ENCODE measurements around the gene TECPR2. TPM values are rescaled to one million over a fixed set of nuclear protein-coding genes. Genes with fewer than 3 reads are reported as not detected.

Gene TECPR2
- total and polyA plus RNA-seq, 10 of the 15 experiments (the other 5 are each of a cell fraction or from before 2014, with no cell fraction given) = 0.15 to 10.0 (median 3.0) TPM

GRCh38 chr14:102353126-102353619 lies 9.6 kb upstream of the TECPR2 start:
- BruUV-seq (replicated peaks) = no TSS peak
- TF ChIP-seq EP300 (IDR thresholded peaks at IDR 0.05; ENCODE audit: borderline replicate concordance in 1 of 2, control insufficient read depth in 1 of 2, low read depth in 2 of 2, low read length in 2 of 2) (no peak), EGR1 (IDR thresholded peaks at IDR 0.05; ENCODE audit: borderline replicate concordance in 1 of 2, low read depth in 2 of 2, low read length in 2 of 2) (no peak), YBX1 (IDR thresholded peaks at IDR 0.05) (no peak), STAT3 (IDR thresholded peaks at IDR 0.05; ENCODE audit: low read depth, low read length) (no peak), NFIC (IDR thresholded peaks at IDR 0.05; ENCODE audit: low read depth, low read length) (no peak), MLLT1 (IDR thresholded peaks at IDR 0.05) (no peak), RCOR1 (conservative IDR thresholded peaks at IDR 0.05; ENCODE audit: low read depth, low read length) (no peak), SIN3A (IDR thresholded peaks at IDR 0.05; ENCODE audit: low read depth, low read length) (no peak), MEF2B (IDR thresholded peaks at IDR 0.05; ENCODE audit: partially characterized antibody, poor library complexity, severe bottlenecking) (no peak), ZNF384 (IDR thresholded peaks at IDR 0.05; ENCODE audit: borderline replicate concordance, low read depth, low read length) (no peak), ZNF217 (IDR thresholded peaks at IDR 0.05) (no peak), KLF5 (IDR thresholded peaks at IDR 0.05; ENCODE audit: partially characterized antibody) (no peak), NFYA (IDR thresholded peaks at IDR 0.05; ENCODE audit: borderline replicate concordance, low read depth, low read length) (no peak), RAD21 (IDR thresholded peaks at IDR 0.05; ENCODE audit: insufficient read depth, low read depth, low read length) (no peak)
- TF ChIP-seq, protein P1, sequence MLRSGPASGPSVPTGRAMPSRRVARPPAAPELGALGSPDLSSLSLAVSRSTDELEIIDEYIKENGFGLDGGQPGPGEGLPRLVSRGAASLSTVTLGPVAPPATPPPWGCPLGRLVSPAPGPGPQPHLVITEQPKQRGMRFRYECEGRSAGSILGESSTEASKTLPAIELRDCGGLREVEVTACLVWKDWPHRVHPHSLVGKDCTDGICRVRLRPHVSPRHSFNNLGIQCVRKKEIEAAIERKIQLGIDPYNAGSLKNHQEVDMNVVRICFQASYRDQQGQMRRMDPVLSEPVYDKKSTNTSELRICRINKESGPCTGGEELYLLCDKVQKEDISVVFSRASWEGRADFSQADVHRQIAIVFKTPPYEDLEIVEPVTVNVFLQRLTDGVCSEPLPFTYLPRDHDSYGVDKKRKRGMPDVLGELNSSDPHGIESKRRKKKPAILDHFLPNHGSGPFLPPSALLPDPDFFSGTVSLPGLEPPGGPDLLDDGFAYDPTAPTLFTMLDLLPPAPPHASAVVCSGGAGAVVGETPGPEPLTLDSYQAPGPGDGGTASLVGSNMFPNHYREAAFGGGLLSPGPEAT (IDR thresholded peaks at IDR 0.05; ENCODE audit: low read depth) = no peak
- TF ChIP-seq, protein P2, sequence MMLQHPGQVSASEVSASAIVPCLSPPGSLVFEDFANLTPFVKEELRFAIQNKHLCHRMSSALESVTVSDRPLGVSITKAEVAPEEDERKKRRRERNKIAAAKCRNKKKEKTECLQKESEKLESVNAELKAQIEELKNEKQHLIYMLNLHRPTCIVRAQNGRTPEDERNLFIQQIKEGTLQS (IDR thresholded peaks at IDR 0.05; ENCODE audit: borderline replicate concordance, extremely low read depth, low read depth, low read length) = no peak
- TF ChIP-seq, protein P3, sequence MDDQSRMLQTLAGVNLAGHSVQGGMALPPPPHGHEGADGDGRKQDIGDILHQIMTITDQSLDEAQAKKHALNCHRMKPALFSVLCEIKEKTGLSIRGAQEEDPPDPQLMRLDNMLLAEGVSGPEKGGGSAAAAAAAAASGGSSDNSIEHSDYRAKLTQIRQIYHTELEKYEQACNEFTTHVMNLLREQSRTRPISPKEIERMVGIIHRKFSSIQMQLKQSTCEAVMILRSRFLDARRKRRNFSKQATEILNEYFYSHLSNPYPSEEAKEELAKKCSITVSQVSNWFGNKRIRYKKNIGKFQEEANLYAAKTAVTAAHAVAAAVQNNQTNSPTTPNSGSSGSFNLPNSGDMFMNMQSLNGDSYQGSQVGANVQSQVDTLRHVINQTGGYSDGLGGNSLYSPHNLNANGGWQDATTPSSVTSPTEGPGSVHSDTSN (IDR thresholded peaks at IDR 0.05; ENCODE audit: insufficient replicate concordance, low read depth, low read length) = no peak
- in situ Hi-C loops (cut with MboI) = no loop called here
- H2AFZ ChIP-seq (ENCODE audit: control insufficient read depth, low read depth, low read length) = no peak overlapping the region
- H3K9ac ChIP-seq (ENCODE audit: control insufficient read depth, insufficient read depth, low read length) = no peak overlapping the region
- SMC1A ChIA-PET (ENCODE audit: uncharacterized antibody, unreplicated experiment) = no interaction called here
- 71% methylated on average over 8 of the region's 8 CpGs for WGBS (ENCODE audit: insufficient coverage, insufficient replicate concordance, low lambda C conversion rate, missing lambda C conversion rate)
- no peaks in the 10 kb centered on the region for H3K79me2 ChIP-seq (ENCODE audit: control insufficient read depth, insufficient read depth, low read length)
- POLR2A ChIA-PET = no interaction called here
- no peak for FAIRE-seq
- no peaks in the 10 kb centered on the region for H3K9me3 ChIP-seq (replicated peaks; ENCODE audit: control insufficient read depth, insufficient read depth, low read length)
- no peaks in the 10 kb centered on the region; the same call in 1 of the 2 replicates for H3K4me1 ChIP-seq (ENCODE audit: control insufficient read depth, insufficient read depth, low read length)
- DNase-seq (ENCODE audit: low read depth, low spot score) = no peak
- no peak overlapping the region for H3K4me2 ChIP-seq (ENCODE audit: control insufficient read depth, insufficient read depth)
- CTCF ChIA-PET = no interaction called here
- RAD21 ChIA-PET (ENCODE audit: unreplicated experiment) = no interaction called here
- H3K36me3 ChIP-seq (ENCODE audit: control insufficient read depth in 2 of 2, insufficient read depth in 2 of 2, low read length in 1 of 2) = peaks cover 8 to 16% of the 10 kb centered on the region in 2 experiments
- no peak overlapping the region for H3K4me3 ChIP-seq
- no peaks in the 10 kb centered on the region for H3K27me3 ChIP-seq (replicated peaks in 1 of 2; ENCODE audit: control insufficient read depth in 2 of 2, insufficient read depth in 2 of 2, low read length in 1 of 2)
- ATAC-seq = no peak
- no peak overlapping the region for H3K27ac ChIP-seq (ENCODE audit: control insufficient read depth, insufficient read depth)
- no peaks in the 10 kb centered on the region for H4K20me1 ChIP-seq (ENCODE audit: control insufficient read depth, insufficient read depth)
- intact Hi-C loops (cut with micrococcal nuclease; ENCODE audit: unreplicated experiment) = no loop called here

All from GM12878 (cell line).